Endothelial cell of umbilical vein (primary cell): ENCODE data around the gene SLC35D1. TPM values are rescaled to one million over a fixed set of nuclear protein-coding genes. Genes with fewer than 3 reads are reported as not detected.

ENCODE experiments used
- BruUV-seq: library from RNA; stranded (reverse); fragments of 400-500 nt; replicated peaks from 2 replicates; lab custom pipeline; 2021; lab: Mats Ljungman, UMichigan
- CTCF ChIA-PET: fragments of 300-600, 350-600 bp; sonication (Branson Sonifier 250); formaldehyde crosslinking; loops from one replicate; lab custom pipeline; 2021; ENCODE audit warnings: antibody characterized with exemption, inconsistent platforms; lab: Charles Lee
- POLR2A ChIA-PET: fragments of 300-600, 350-600 bp; sonication (Branson Sonifier 250); formaldehyde crosslinking; loops from one replicate; lab custom pipeline; 2021; ENCODE audit warnings: antibody characterized with exemption, inconsistent platforms; lab: Charles Lee
- DNase-seq: peaks from one replicate; pipeline ENCODE4 v3.0.0-alpha.2; 2011; ENCODE audit warnings: low read depth, low spot score
- FAIRE-seq: peaks from 2 replicates; lab custom pipeline; 2011; peaks lifted over from hg19 to GRCh38; lab: Jason Lieb, UNC
- H2AFZ ChIP-seq: 2 replicates; pipeline ENCODE4 v1.6.0; 2012; ENCODE audit warnings: low read depth, low read length, control low read depth, inconsistent platforms
- H3K27ac ChIP-seq: 2 replicates; pipeline ENCODE4 v1.5.1; 2011; ENCODE audit warnings: low read depth, mild to moderate bottlenecking, control low read depth, low read length, moderate library complexity; ENCODE audit not compliant: insufficient read depth
- H3K27me3 ChIP-seq, 2 experiments: 2 replicates each; pipeline versions ENCODE4 v1.6.0 to v1.6.1; 2011; ENCODE audit warnings: low read length in 2 of 2, mixed read lengths in 1 of 2; ENCODE audit not compliant: control insufficient read depth in 2 of 2, insufficient read depth in 2 of 2
- H3K36me3 ChIP-seq, 2 experiments: 2 replicates in 1 of 2; 3 replicates in 1 of 2; pipeline ENCODE4 v1.5.1; 2011; ENCODE audit warnings: low read length in 2 of 2, mild to moderate bottlenecking in 1 of 2, moderate library complexity in 1 of 2; ENCODE audit not compliant: control insufficient read depth in 2 of 2, insufficient read depth in 2 of 2; ENCODE audit errors: extremely low read depth in 1 of 2
- H3K4me1 ChIP-seq: 3 replicates; pipeline ENCODE4 v1.5.1; 2011; ENCODE audit warnings: mild to moderate bottlenecking, low read length; ENCODE audit not compliant: control insufficient read depth, insufficient read depth; ENCODE audit errors: extremely low read depth
- H3K4me2 ChIP-seq: 2 replicates; pipeline ENCODE4 v1.6.1; 2011; ENCODE audit warnings: low read length, control low read depth, mixed read lengths; ENCODE audit not compliant: insufficient read depth
- H3K4me3 ChIP-seq, 3 experiments: fragments of 200-600 bp in 1 of 3; sonication (generic), shearing (Covaris generic) in 1 of 3; replicated peaks in 1 of 3; 2 replicates each; pipeline ENCODE4 v1.5.1; 2011 to 2016; ENCODE audit warnings: control low read depth in 3 of 3, low read length in 3 of 3, mild to moderate bottlenecking in 2 of 3, inconsistent platforms in 1 of 3, low read depth in 1 of 3, moderate library complexity in 1 of 3; ENCODE audit not compliant: insufficient read depth in 1 of 3
- H3K79me2 ChIP-seq: 2 replicates; pipeline ENCODE4 v1.6.0; 2012; ENCODE audit warnings: low read length, inconsistent platforms; ENCODE audit not compliant: control insufficient read depth, insufficient read depth
- H3K9ac ChIP-seq: replicated peaks from 2 replicates; pipeline ENCODE3; 2011; ENCODE audit warnings: low read length, control low read depth; ENCODE audit not compliant: insufficient read depth; ENCODE audit errors: extremely low read depth
- H3K9me1 ChIP-seq: replicated peaks from 3 replicates; pipeline ENCODE4 v1.6.0; 2011; ENCODE audit warnings: mild to moderate bottlenecking, low read length; ENCODE audit not compliant: control insufficient read depth, insufficient read depth; ENCODE audit errors: extremely low read depth
- H3K9me3 ChIP-seq: replicated peaks from 2 replicates; pipeline ENCODE4 v1.5.1; 2012; ENCODE audit warnings: low read length, inconsistent platforms; ENCODE audit not compliant: control insufficient read depth, insufficient read depth
- H4K20me1 ChIP-seq: replicated peaks from 2 replicates; pipeline ENCODE3; 2011; ENCODE audit warnings: mild to moderate bottlenecking, low read length; ENCODE audit not compliant: control insufficient read depth, insufficient read depth; ENCODE audit errors: extremely low read depth
- CTCF ChIP-seq, 2 donors: IDR thresholded peaks; 1 replicate in 1 of 2; 2 replicates in 1 of 2; pipeline ENCODE4 v1.5.1; 2011; ENCODE audit warnings: low read length in 2 of 2, mild to moderate bottlenecking in 2 of 2, moderate library complexity in 2 of 2, control low read depth in 1 of 2, inconsistent platforms in 1 of 2, low read depth in 1 of 2; ENCODE audit not compliant: insufficient read depth in 1 of 2; ENCODE audit errors: extremely low read depth in 1 of 2
- EZH2 ChIP-seq: IDR thresholded peaks from 2 replicates; pipeline ENCODE4 v1.6.1; 2012; ENCODE audit warnings: borderline replicate concordance, low read depth, mild to moderate bottlenecking, moderate library complexity, low read length, inconsistent platforms; ENCODE audit not compliant: severe bottlenecking
- FOS ChIP-seq: IDR thresholded peaks from 2 replicates; pipeline ENCODE4 v1.6.1; 2011; ENCODE audit warnings: mild to moderate bottlenecking, low read length, moderate library complexity, borderline replicate concordance; ENCODE audit not compliant: insufficient read depth
- GATA2 ChIP-seq: IDR thresholded peaks from 2 replicates; pipeline ENCODE4 v1.7.0; 2011; ENCODE audit warnings: low read depth, mild to moderate bottlenecking, moderate library complexity, mixed read lengths, low read length; ENCODE audit not compliant: insufficient read length, insufficient read depth
- JUN ChIP-seq: IDR thresholded peaks from 2 replicates; pipeline ENCODE4 v1.6.1; 2011; ENCODE audit warnings: borderline replicate concordance, low read depth; ENCODE audit not compliant: insufficient read length, insufficient read depth
- MAX ChIP-seq: IDR thresholded peaks from 2 replicates; pipeline ENCODE4 v1.6.1; 2011; ENCODE audit not compliant: insufficient read depth, insufficient read length
- MYC ChIP-seq: IDR thresholded peaks from one replicate; pipeline ENCODE4 v1.6.1; 2011; ENCODE audit warnings: mild to moderate bottlenecking, low read depth, low read length
- POLR2A ChIP-seq: IDR thresholded peaks from 2 replicates; pipeline ENCODE4 v1.6.1; 2012; ENCODE audit warnings: low read depth, mild to moderate bottlenecking, control low read depth, low read length
- POLR2AphosphoS5 ChIP-seq: IDR thresholded peaks from 2 replicates; pipeline ENCODE4 v1.6.1; 2012; ENCODE audit warnings: low read depth, mild to moderate bottlenecking, control low read depth, low read length, moderate library complexity; ENCODE audit not compliant: insufficient read depth
- dilution Hi-C: fragments of 300-500 bp; cut with MboI; formaldehyde crosslinking; loops from one replicate; pipeline ENCODE4 v1.15.0; 2019; ENCODE audit warnings: low sequenced_read_pairs; ENCODE audit not compliant: extremely low pct_ligation_motif_present
- intact Hi-C: fragments of 100-400 bp; cut with micrococcal nuclease; formaldehyde crosslinking; loops from one replicate; pipeline ENCODE4 v1.10.0; 2022
- polyA plus RNA-seq, 4 experiments: library from polyadenylated mRNA; depleted of rRNA in 3 of 4; stranded (reverse) in 3 of 4; unstranded in 1 of 4; fragments of >200 nt; gene quantifications; 2 replicates each; pipeline versions ENCODE4 v1.2.1 to v1.2.3, GENCODE V29; 2011 to 2012; ENCODE audit warnings: missing spikeins in 1 of 4
- total RNA-seq: library from RNA; stranded (reverse); gene quantifications from 2 replicates; pipeline ENCODE4 v1.2.3, GENCODE V29; 2021

SLC35D1 gene
- total and polyA plus RNA-seq, 2 donors (not counting 3 experiments of a cell fraction or from before 2014, with no cell fraction given): 3.5 to 6.6 TPM

GRCh38 chr1:67040405-67040804 is 13.5 kb downstream of the SLC35D1 start:
- intact Hi-C loops: no loop called here
- Histone ChIP-seq H3K27ac (no peak overlapping the region), H3K9ac (no peak overlapping the region), H3K9me1 (no peaks in the 10 kb centered on the region), H3K4me2 (no peak overlapping the region), H4K20me1 (no peaks in the 10 kb centered on the region), H3K9me3 (no peaks in the 10 kb centered on the region), H3K27me3 (no peaks in the 10 kb centered on the region), H3K36me3 (peaks cover 4 to 7% of the 10 kb centered on the region in 2 experiments), H2AFZ (no peak overlapping the region), H3K4me3 (no peak overlapping the region), H3K79me2 (no peaks in the 10 kb centered on the region), H3K4me1 (no peaks in the 10 kb centered on the region)
- no peak for FAIRE-seq
- ChIA-PET CTCF (interaction anchor here (1.7 kb wide), 1 partner anchor 10 kb away, joined by 6 read pairs; no protein-coding TSS in a partner anchor), POLR2A (no interaction called here)
- dilution Hi-C loops: no loop called here
- no peak for DNase-seq
- no peak for TF ChIP-seq FOS
- TF ChIP-seq JUN: no peak
- TF ChIP-seq GATA2: no peak
- TF ChIP-seq POLR2A: no peak
- no peak for TF ChIP-seq POLR2AphosphoS5
- no TSS peak for BruUV-seq

- intact Hi-C loops (no loop called here), dilution Hi-C loops (no loop called here)
- Histone ChIP-seq H3K27ac (no peak overlapping the region), H3K4me1 (no peaks in the 10 kb centered on the region), H3K9me1 (no peaks in the 10 kb centered on the region), H3K79me2 (no peaks in the 10 kb centered on the region), H4K20me1 (no peaks in the 10 kb centered on the region), H3K9me3 (no peaks in the 10 kb centered on the region), H3K36me3 (no peaks in the 10 kb centered on the region), H2AFZ (no peak overlapping the region), H3K27me3 (no peaks in the 10 kb centered on the region), H3K4me3 (no peak overlapping the region), H3K4me2 (no peak overlapping the region), H3K9ac (no peak overlapping the region)
- FAIRE-seq (no peak), DNase-seq (no peak)
- no TSS peak for BruUV-seq
- no peak for TF ChIP-seq POLR2A
- no peak for TF ChIP-seq CTCF (IDR thresholded peaks at IDR 0.05; ENCODE audit: extremely low read depth in 1 of 2, insufficient read depth in 1 of 2, low read depth in 1 of 2, low read length in 2 of 2)
- no peak for TF ChIP-seq EZH2
- no peak for TF ChIP-seq POLR2AphosphoS5
- no peak for TF ChIP-seq GATA2
- no peak for TF ChIP-seq JUN
- TF ChIP-seq MYC: no peak
- no peak for TF ChIP-seq MAX
- no peak for TF ChIP-seq FOS
- CTCF ChIA-PET: interaction anchor here (0.9 kb wide), 1 partner anchor 18 kb away, joined by 3 read pairs; no protein-coding TSS in a partner anchor
- POLR2A ChIA-PET: no interaction called here
Observed at GRCh38 chr1:67031859-67032247, 22.1 kb downstream of the SLC35D1 start.
